DMS114 treated with DMSO at 0.1 percent for 48 hours (cell line): Measurements from ENCODE around the gene SLC35D3.
"Not testable (repeated sequence)": the region's sequence is repeated elsewhere in the genome, so short reads cannot be mapped to it uniquely, and the experiment has no call there.

Experiments used
- DNase-seq: peaks from one replicate; lab custom pipeline; 2025; ENCODE audit not compliant: unreplicated experiment; lab: John Stamatoyannopoulos, UW

SLC35D3 gene

DNA sequence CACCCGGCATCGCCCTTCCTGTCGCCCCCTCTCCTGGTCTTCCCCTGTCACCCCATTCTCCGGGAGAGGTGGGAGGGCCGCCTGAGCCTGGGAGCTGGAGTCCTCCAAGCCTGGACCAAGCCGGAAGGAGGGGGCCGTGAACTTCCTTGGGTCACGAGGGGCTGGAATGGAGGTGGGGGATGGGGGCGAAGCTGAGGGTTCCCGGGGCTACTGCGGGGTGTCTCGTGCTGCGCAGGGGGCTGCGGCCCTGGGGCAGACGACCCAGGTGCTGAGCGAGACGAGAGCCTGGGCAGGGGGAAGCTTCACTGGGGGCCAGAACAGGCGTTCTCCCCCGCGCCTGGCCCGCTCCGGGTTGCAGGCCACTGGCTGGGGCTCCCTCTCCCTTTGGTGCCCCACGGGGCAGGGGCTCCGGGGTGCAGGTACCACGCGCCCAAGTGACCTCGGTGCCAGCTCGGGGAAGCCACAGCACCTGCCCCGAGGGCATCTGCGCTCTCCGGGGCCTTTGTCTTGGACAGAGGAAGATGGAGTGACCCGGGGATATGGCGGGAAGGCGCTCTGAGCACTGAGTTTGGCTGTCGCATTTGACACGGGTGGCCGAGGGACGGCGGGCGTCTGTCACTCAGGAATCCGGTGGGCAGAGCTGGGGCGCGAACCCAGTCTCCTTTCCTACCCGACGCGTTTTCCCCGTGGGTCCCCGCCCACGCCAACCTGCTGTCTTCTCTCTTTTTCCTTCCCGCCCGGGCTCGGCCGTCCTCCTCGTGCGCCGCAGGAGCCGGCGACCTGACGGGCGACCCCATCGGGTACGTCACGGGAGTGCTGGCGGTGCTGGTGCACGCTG, 1.2 kb downstream of the SLC35D3 start:
- DNase-seq: no peak

GRCh38 chr6:136923954-136924673, 2.0 kb downstream of the SLC35D3 start:
- DNase-seq: no peak

GRCh38 chr6:136926383-136926782, 4.3 kb downstream of the SLC35D3 start:
- no peak for DNase-seq

- no peak for DNase-seq
Measured at GRCh38 chr6:136927292-136927691, 5.2 kb downstream of the SLC35D3 start.

DNA sequence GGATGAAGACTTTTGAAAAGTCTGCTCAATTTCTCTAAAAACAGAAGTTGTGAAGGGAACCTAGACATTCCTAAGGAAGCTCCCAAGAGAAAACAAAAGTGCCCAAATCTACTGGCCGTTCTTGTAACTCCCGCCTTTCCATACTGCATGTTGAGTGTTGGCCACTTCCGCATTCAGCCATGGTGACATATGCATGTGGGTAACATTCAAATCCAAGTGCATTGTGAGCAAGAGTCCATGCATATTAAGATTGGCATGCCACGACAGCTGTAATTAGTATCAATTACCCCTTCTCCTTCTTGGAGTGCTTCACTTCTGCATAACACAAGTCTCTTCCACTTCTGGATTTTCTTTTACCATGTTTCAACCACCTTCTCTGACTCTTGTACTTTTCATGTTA, 8.4 kb downstream of the SLC35D3 start:
- DNase-seq: no peak

GRCh38 chr6:136932599-136932998, 10.5 kb downstream of the SLC35D3 start:
- DNase-seq: no peak

DNA sequence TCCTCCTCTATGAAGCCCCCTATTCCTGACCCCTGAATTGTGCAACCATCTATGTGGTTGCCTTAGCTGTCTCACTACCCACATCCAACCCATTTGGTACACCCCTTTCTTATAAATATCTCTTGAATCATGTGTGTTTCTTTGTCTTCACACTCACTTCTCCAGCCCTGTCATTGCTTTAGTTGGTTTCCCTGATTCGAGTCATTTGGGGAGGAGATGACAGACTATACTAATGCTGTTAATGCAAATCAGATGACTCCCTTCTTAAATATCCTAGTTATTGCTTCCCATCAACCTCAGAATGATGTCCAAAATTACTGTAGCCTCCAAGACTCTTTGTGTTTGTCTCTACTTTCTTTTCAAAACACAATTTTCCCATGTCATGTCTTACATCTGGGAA, 23.0 kb downstream of the SLC35D3 start:
- no peak for DNase-seq

GRCh38 chr6:136945711-136946121, 23.6 kb downstream of the SLC35D3 start:
- no peak for DNase-seq

DNA sequence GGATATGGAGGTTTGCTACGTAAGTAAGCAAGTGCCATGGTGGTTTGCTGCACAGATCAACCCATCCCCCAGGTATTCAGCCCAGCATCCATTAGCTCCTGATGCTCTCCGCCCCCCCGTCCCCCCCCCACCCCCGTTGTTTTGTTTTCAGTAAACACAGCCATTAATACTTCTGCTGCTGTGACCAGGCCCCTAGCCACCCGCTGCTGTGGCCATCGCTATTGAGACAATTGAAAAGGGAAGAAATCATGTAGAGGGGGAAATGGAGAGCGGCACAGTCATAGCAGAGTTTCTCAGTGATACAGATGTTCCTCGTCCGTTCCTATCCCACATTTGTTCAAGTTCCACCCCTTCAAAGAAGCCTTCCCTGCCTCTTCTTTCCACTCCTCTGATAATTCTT, 24.9 kb downstream of the SLC35D3 start:
- no peak for DNase-seq

GRCh38 chr6:136949957-136950356, 27.9 kb downstream of the SLC35D3 start:
- not testable (repeated sequence) for DNase-seq

DNA sequence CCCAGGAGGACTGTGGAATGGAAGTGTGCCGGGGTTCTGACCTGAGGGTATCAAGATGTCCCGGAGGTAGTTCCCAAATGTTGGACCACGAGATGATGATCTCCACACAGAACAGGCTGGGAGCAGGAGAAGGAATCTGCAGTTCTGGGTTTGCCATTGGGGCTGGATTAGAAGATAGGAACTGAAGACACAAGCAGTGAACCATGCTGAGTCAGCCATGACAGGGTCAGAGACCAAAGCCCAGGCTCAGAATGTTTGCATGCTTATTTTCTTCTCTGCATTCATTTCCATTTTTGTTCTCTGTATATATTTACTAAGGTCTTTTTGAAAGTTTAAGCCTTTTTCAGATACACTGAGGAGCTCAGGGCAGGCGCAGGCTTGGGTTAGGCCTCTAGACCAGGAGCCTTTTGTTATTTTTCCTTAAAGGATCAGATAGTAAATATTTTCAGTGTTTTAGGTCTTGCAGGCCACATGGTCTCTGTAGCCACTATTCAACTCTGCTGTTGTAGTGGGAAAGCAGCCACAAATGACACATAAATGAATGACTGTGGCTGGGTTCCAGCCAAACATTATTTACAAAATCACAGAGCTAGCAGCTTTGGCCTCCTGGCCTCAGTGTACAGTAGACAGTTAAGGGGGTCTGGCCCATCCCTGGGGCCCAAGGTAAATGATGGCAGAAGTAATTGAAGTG, 28.5 kb downstream of the SLC35D3 start:
- DNase-seq: no peak

DNA sequence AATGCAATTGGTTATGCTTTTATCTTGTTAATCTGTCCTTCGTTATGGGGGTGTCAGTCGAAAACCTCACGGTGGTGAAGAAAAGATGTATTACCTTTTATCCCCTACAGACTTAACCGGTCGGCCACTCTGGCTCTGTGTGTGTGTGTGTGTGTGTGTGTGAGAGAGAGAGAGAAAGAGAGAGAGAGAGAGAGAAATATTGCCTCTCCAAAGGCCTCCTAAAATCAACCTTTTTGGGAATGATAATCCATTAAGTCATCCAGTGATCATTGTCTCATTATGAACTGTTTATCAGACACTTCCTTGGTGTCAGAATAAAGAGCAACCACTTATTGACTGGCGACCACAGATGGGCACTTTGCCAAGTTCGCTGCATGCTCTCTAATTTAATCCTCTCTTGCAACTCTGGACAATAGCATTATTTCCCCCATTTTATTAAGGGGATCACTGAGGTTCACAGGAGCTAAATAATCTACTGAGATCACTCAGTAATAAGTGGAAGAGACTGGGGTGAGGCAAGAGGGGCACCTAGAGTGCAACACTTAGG, 30.7 kb downstream of the SLC35D3 start:
- no peak for DNase-seq

DNA sequence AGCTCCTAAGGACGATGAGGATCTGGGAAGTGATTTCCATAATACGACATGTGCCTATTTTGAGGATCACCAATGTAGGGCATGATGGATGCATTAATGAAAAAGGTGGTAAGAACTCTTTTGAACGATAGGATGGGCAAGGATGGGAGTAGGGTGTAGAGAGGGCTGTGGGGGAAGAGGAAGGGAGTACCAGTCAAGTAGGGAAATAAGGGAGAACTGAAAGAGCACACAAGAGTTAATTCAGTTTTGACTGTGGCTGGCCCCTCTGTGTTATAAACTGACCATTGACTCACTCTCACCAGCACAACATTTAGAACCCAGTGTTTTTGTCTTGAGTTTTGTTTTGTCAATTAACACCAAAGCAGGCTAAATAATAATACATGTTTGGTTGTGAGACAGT, 33.0 kb downstream of the SLC35D3 start:
- no peak for DNase-seq

DNA sequence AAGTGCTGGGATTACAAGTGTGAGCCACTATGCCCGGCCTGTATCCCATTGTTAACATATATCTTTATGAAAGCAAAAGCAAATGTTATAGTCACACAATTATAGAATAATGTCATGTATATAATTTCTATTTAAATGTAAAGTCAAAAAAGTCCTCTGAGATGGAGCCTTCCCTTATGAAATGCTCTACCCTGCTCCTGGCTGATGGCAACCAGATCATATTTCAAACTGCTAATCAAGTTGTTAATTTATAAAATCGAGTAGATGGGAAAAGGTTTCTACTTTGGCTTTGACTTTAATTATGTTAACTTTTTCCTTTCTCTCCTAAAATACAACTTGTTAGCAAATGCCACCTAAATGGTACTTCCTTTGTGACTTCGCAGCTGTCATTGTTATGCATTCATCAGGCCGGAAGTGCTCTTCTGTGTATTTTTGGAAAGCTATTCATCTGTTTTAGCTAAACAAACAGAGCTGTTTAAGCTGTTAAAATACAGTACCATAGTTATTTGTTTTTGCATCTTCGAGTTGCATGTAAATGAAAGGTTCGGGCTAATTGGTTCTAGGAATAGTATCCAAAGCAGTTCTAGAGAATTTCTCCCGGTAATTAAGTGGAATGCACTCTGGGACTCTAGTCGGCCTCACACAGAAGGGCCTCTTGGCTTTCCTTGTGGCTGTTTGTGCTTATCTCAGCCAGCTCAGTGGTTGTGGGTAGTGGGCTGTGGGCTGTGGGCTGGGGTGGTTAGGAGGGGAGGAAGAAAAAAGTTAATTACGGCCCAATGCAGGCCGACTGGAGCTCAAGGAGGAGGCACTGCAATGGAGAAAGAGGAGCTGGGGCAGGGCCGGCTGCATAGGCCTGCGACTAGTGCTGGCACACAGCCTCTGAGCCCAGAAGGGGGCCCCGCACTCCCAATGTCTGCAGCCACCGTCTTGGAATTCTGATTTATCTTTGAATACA, 34.8 kb downstream of the SLC35D3 start:
- DNase-seq: no peak

- DNase-seq: no peak
Measured at GRCh38 chr6:136958168-136958567, 36.1 kb downstream of the SLC35D3 start.

- no peak for DNase-seq
Measured at GRCh38 chr6:136959471-136959891, 37.4 kb downstream of the SLC35D3 start.

DNA sequence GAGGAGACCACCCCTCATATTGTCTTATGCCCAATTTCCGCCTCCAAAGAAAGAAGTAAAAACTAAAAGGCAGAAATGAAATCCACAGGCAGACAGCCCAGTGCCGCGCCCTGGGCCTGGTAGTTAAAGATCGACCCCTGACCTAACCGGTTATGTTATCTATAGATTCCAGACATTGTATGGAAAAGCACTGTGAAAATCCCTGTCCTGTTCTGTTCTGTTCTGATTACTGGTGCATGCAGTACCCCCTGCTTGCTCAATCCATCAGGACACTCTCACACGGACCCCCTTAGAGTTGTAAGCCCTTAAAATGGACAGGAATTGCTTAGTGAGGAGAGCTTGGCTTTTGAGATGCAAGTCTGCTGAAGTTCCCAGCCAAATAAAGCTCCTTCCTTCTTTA, 37.8 kb downstream of the SLC35D3 start:
- not testable (repeated sequence) for DNase-seq

- no peak for DNase-seq
Measured at GRCh38 chr6:136960781-136961180, 38.7 kb downstream of the SLC35D3 start.

- no peak for DNase-seq
Measured at GRCh38 chr6:136961848-136962247, 39.7 kb downstream of the SLC35D3 start.

- DNase-seq: no peak
Measured at GRCh38 chr6:136962661-136963060, 40.6 kb downstream of the SLC35D3 start.
